Loucy (cell line): ENCODE measurements around the gene CCDC63.
A peak's percentile ranks its signal among the peaks of the same experiment; 100 is the strongest.

Experiments used
- H2AFZ ChIP-seq: fragments of 200-600 bp; sonication (generic); 2 replicates; pipeline ENCODE4 v1.6.0; 2016; ENCODE audit warnings: antibody characterized with exemption, mild to moderate bottlenecking, low read length, moderate library complexity
- H3F3A ChIP-seq: fragments of 200-600 bp; 2 replicates; pipeline ENCODE4 v1.6.0; 2016; ENCODE audit warnings: antibody characterized with exemption, low read depth, mild to moderate bottlenecking
- H3K27me3 ChIP-seq: fragments of 200-600 bp; sonication (generic); 2 replicates; pipeline ENCODE4 v1.6.1; 2014; ENCODE audit warnings: low read length, mild to moderate bottlenecking; ENCODE audit not compliant: insufficient read depth, poor library complexity, severe bottlenecking
- H3K36me3 ChIP-seq: fragments of 200-600 bp; sonication (generic); 2 replicates; pipeline ENCODE4 v1.6.1; 2016; ENCODE audit warnings: low read length; ENCODE audit not compliant: insufficient read depth
- H3K4me1 ChIP-seq: fragments of 200-600 bp; sonication (generic); 2 replicates; pipeline ENCODE4 v1.5.1; 2014; ENCODE audit warnings: low read length, mild to moderate bottlenecking; ENCODE audit not compliant: insufficient read depth, poor library complexity, severe bottlenecking
- H3K4me2 ChIP-seq: fragments of 200-600 bp; sonication (generic); 2 replicates; pipeline ENCODE4 v1.6.0; 2014; ENCODE audit warnings: antibody characterized with exemption, low read length, low read depth, mild to moderate bottlenecking; ENCODE audit not compliant: poor library complexity, severe bottlenecking
- H3K4me3 ChIP-seq: fragments of 200-600 bp; sonication (generic); 2 replicates; pipeline ENCODE4 v1.5.1; 2014; ENCODE audit warnings: low read length, mild to moderate bottlenecking, mixed read lengths; ENCODE audit not compliant: poor library complexity, severe bottlenecking
- H3K79me2 ChIP-seq: fragments of 200-600 bp; sonication (generic); 2 replicates; pipeline ENCODE4 v1.6.1; 2014; ENCODE audit warnings: low read length; ENCODE audit not compliant: insufficient read depth
- H3K9ac ChIP-seq: fragments of 200-600 bp; sonication (generic); 2 replicates; pipeline ENCODE4 v1.6.0; 2014; ENCODE audit warnings: mild to moderate bottlenecking, low read depth, low read length, moderate library complexity; ENCODE audit not compliant: poor library complexity, severe bottlenecking
- H3K9me2 ChIP-seq: fragments of 200-600 bp; sonication (generic); replicated peaks from 2 replicates; pipeline ENCODE4 v1.6.1; 2016; ENCODE audit warnings: low read depth, low read length, mixed read lengths
- H3K9me3 ChIP-seq: fragments of 200-600 bp; sonication (generic); 2 replicates; pipeline ENCODE4 v1.6.1; 2014; ENCODE audit warnings: mild to moderate bottlenecking, antibody characterized with exemption, low read length, low read depth; ENCODE audit not compliant: insufficient read depth
- H4K20me1 ChIP-seq: fragments of 200-600 bp; sonication (generic); 2 replicates; pipeline ENCODE4 v1.6.0; 2014; ENCODE audit warnings: antibody characterized with exemption, low read length, mild to moderate bottlenecking; ENCODE audit not compliant: insufficient read depth, poor library complexity, severe bottlenecking
- EZH2phosphoT487 ChIP-seq: fragments of 200-600 bp; IDR thresholded peaks from 2 replicates; pipeline ENCODE4 v1.6.1; 2018; ENCODE audit warnings: antibody characterized with exemption, mild to moderate bottlenecking, moderate library complexity, borderline replicate concordance
- TF ChIP-seq, protein P1 (sequence below): fragments of 200-600 bp; sonication (generic); conservative IDR thresholded peaks from 2 replicates; pipeline ENCODE4 v1.5.1; 2014; ENCODE audit warnings: mild to moderate bottlenecking, antibody characterized with exemption, low read length

Gene CCDC63

DNA sequence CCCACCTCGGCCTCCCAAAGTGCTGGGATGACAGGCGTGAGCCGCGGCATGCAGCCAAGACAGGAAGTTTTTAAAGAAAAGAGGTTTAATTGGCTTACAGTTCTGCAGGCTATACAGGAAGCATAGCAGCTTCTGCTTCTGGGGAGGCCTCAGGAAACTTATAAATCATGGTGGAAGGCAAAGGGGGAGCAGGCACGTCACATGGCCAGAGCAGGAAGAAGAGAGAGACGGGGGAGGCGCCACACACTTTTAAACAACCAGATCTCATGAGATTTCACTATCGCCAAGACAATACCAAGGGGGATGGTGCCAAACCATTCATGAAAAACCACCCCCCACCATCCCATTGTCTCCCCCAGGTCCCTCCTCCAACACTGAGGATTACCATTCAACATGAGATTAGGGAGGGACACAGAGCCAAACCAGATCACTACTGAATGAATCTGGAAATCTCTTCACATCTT lies 14.1 kb downstream of the CCDC63 start:
- Histone ChIP-seq H3K4me2 (no peak overlapping the region), H2AFZ (peak overlapping the region; percentile 72)

DNA sequence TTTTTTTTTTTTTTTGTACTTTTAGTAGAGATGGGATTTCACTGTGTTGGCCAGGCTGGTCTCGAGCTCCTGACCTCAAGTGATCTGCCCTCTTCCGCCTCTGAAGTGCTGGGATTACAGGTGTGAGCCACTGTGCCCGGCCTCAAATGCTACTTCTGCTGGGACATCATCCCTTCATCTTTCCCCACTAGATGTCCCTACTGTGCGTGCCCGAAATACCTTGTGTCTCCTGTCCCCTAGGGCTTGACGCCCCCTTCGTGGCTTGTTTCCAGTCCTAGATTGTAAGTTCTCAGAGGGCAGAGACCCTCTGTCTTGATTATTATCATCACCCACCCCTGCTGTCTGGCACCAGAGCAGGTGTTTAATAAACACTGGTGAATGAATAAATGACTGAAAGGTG lies 14.9 kb downstream of the CCDC63 start:
- H3K27me3 ChIP-seq: no peaks in the 10 kb centered on the region

More for the DNA sequence above, 14.1 kb downstream of the CCDC63 start:
- Histone ChIP-seq H3K4me3 (no peak overlapping the region), H3K4me1 (peaks cover 8% of the 10 kb centered on the region), H3F3A (no peaks in the 10 kb centered on the region), H3K36me3 (no peaks in the 10 kb centered on the region), H3K9me3 (no peaks in the 10 kb centered on the region), H4K20me1 (no peaks in the 10 kb centered on the region), H3K27me3 (no peaks in the 10 kb centered on the region), H3K9me2 (no peaks in the 10 kb centered on the region), H3K9ac (no peak overlapping the region), H3K79me2 (no peaks in the 10 kb centered on the region)
- TF ChIP-seq, protein P1, sequence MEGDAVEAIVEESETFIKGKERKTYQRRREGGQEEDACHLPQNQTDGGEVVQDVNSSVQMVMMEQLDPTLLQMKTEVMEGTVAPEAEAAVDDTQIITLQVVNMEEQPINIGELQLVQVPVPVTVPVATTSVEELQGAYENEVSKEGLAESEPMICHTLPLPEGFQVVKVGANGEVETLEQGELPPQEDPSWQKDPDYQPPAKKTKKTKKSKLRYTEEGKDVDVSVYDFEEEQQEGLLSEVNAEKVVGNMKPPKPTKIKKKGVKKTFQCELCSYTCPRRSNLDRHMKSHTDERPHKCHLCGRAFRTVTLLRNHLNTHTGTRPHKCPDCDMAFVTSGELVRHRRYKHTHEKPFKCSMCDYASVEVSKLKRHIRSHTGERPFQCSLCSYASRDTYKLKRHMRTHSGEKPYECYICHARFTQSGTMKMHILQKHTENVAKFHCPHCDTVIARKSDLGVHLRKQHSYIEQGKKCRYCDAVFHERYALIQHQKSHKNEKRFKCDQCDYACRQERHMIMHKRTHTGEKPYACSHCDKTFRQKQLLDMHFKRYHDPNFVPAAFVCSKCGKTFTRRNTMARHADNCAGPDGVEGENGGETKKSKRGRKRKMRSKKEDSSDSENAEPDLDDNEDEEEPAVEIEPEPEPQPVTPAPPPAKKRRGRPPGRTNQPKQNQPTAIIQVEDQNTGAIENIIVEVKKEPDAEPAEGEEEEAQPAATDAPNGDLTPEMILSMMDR: no peak
- TF ChIP-seq EZH2phosphoT487: no peak

DNA sequence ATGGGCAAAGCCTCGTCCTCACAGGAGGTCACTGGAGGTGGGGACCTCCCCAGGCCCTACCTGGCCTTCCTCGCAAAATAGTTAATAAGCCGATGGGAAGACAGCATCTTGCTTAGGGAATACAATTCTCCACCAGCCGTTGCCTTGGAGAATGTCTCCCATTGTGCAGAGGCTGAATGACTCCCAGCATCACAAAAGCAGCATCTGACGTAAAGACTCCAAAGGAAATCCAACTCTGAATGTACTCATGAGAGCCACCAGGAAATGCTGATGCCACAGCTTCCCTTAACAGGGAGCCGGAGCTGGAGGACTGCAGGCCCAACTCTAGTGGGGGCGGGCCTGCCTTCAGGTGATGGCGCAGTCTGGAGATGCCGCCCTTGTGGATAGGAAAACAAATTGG lies 15.5 kb downstream of the CCDC63 start:
- Histone ChIP-seq H3K4me2 (no peak overlapping the region), H3K9ac (no peak overlapping the region), H3K27me3 (no peaks in the 10 kb centered on the region), H3K79me2 (no peaks in the 10 kb centered on the region), H2AFZ (no peak overlapping the region), H3K36me3 (no peaks in the 10 kb centered on the region), H3K9me3 (no peaks in the 10 kb centered on the region), H3F3A (no peaks in the 10 kb centered on the region), H3K4me1 (peaks cover 8% of the 10 kb centered on the region), H4K20me1 (no peaks in the 10 kb centered on the region), H3K9me2 (no peaks in the 10 kb centered on the region), H3K4me3 (no peak overlapping the region)
- no peak for TF ChIP-seq EZH2phosphoT487
- TF ChIP-seq, protein P1: no peak

More for the DNA sequence above, 14.9 kb downstream of the CCDC63 start:
- Histone ChIP-seq H3K36me3 (no peaks in the 10 kb centered on the region), H3F3A (no peaks in the 10 kb centered on the region), H3K4me3 (no peak overlapping the region), H3K4me1 (peaks cover 8% of the 10 kb centered on the region), H3K9ac (no peak overlapping the region), H3K4me2 (no peak overlapping the region), H3K9me2 (no peaks in the 10 kb centered on the region), H3K79me2 (no peaks in the 10 kb centered on the region), H3K9me3 (no peaks in the 10 kb centered on the region), H4K20me1 (no peaks in the 10 kb centered on the region), H2AFZ (no peak overlapping the region)
- TF ChIP-seq, protein P1: peak; percentile 25
- no peak for TF ChIP-seq EZH2phosphoT487
